ENCODE measurements around the gene TCIRG1. TPM values are rescaled to one million over a fixed set of nuclear protein-coding genes. Genes with fewer than 3 reads are reported as not detected.
"Not testable (repeated sequence)": the region's sequence is repeated elsewhere in the genome, so short reads cannot be mapped to it uniquely, and the experiment has no call there.

The TCIRG1 gene
- total RNA-seq, 4 donors from 2014 or later = 13.4 to 24.5 (median 14.1) TPM

DNA sequence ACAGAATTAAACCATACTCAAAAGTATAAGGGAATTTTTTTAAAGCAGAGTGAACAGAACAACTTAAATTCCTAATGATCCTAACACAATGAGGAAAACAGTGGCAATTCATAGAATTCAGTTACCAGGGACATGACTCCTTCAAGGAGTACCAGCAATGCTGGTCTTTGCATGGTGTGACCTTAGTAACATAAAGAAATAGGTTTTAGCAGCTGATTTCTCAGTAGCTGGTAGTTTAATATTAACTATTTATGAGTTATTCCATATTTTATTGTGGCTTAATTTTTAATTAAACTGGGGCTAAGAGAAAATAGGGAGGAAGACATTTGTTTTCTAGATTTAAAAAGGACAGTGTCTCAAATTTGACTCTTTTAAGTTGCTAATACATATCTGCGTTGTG is 51.5 kb downstream of the TCIRG1 start:
- Histone ChIP-seq H3K9me3 (no peaks in the 10 kb centered on the region), H3K27ac (peak overlapping the region in 2 of 4 donors; percentile 24 to 68), H3K4me3 (no peak overlapping the region), H3K36me3 (no peaks in the 10 kb centered on the region), H3K27me3 (no peaks in the 10 kb centered on the region), H3K4me1 (peaks cover 9 to 32% of the 10 kb centered on the region in 2 donors)
- in situ Hi-C loops (cut with MboI; ENCODE audit: low sequenced_read_pairs in 4 of 4) = no loop called here
- no peak for TF ChIP-seq POLR2A (IDR thresholded peaks at IDR 0.05)
- TF ChIP-seq, protein P1, sequence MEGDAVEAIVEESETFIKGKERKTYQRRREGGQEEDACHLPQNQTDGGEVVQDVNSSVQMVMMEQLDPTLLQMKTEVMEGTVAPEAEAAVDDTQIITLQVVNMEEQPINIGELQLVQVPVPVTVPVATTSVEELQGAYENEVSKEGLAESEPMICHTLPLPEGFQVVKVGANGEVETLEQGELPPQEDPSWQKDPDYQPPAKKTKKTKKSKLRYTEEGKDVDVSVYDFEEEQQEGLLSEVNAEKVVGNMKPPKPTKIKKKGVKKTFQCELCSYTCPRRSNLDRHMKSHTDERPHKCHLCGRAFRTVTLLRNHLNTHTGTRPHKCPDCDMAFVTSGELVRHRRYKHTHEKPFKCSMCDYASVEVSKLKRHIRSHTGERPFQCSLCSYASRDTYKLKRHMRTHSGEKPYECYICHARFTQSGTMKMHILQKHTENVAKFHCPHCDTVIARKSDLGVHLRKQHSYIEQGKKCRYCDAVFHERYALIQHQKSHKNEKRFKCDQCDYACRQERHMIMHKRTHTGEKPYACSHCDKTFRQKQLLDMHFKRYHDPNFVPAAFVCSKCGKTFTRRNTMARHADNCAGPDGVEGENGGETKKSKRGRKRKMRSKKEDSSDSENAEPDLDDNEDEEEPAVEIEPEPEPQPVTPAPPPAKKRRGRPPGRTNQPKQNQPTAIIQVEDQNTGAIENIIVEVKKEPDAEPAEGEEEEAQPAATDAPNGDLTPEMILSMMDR (IDR thresholded peaks at IDR 0.05 in 4 of 5, conservative IDR thresholded peaks at IDR 0.05 in 1 of 5) = no peak
- no peak for DNase-seq
- intact Hi-C loops (cut with DNase I; ENCODE audit: low total_unique reads) = no loop called here
- no peak for ATAC-seq

DNA sequence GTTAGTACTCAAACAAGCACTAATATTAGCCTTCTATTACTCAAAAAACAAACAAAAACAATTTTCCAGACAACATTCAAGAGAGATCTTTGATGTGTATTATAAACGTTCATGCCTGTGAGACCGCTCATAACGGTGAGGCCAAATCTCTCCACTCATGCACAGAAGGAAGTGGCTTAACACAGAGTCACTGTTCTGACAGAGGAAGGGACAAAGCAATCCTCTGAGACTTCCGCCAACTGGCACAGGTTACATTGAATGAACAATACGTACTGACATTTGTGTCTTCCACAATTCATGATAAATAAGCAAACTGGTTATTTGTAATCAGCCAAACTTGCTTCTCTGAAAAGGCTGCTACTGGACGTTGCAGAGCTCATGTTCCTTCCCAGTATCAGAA is 51.9 kb downstream of the TCIRG1 start:
- peaks cover 9 to 32% of the 10 kb centered on the region in 2 donors for H3K4me1 ChIP-seq
- DNase-seq (peak in 1 of 2 donors; percentile 10), ATAC-seq (peak; percentile 80 to 86)
- intact Hi-C loops (cut with DNase I; ENCODE audit: low total_unique reads) (no loop called here), in situ Hi-C loops (cut with MboI; ENCODE audit: low sequenced_read_pairs in 4 of 4) (no loop called here)
- no peaks in the 10 kb centered on the region for H3K36me3 ChIP-seq
- TF ChIP-seq, protein P1 (IDR thresholded peaks at IDR 0.05 in 4 of 5, conservative IDR thresholded peaks at IDR 0.05 in 1 of 5) = no peak
- no peak for TF ChIP-seq POLR2A (IDR thresholded peaks at IDR 0.05)
- H3K27me3 ChIP-seq = no peaks in the 10 kb centered on the region
- H3K27ac ChIP-seq = peak overlapping the region in 2 of 4 donors; percentile 24 to 68
- H3K9me3 ChIP-seq = no peaks in the 10 kb centered on the region
- H3K4me3 ChIP-seq = no peak overlapping the region

DNA sequence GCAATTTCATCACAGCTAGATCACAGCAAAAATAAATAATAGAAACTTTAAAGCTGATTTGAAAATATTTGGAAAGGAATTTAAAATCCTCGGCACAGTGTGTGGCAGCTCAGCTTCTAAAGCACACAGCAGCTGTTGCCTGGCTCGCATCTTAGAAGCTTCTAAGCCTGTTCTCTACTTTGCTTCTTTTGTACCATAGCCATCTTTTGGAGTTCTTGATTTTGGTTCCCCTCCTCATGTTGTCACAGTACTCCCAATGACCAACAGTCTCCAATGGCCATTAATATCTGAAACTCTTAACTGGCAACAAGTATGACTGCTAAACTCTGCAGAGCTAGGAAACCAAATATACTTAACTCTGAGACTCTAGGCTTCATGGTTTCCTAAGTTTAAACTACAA is 53.6 kb downstream of the TCIRG1 start:
- Histone ChIP-seq H3K4me1 (peaks cover 9 to 32% of the 10 kb centered on the region in 2 donors), H3K27ac (no peak overlapping the region), H3K4me3 (no peak overlapping the region), H3K27me3 (no peaks in the 10 kb centered on the region), H3K36me3 (no peaks in the 10 kb centered on the region), H3K9me3 (no peaks in the 10 kb centered on the region)
- no peak for DNase-seq
- intact Hi-C loops (cut with DNase I; ENCODE audit: low total_unique reads) = no loop called here
- no peak for ATAC-seq
- TF ChIP-seq, protein P1 (IDR thresholded peaks at IDR 0.05 in 4 of 5, conservative IDR thresholded peaks at IDR 0.05 in 1 of 5) = no peak
- no peak for TF ChIP-seq POLR2A (IDR thresholded peaks at IDR 0.05)
- in situ Hi-C loops (cut with MboI; ENCODE audit: low sequenced_read_pairs in 4 of 4) = no loop called here

DNA sequence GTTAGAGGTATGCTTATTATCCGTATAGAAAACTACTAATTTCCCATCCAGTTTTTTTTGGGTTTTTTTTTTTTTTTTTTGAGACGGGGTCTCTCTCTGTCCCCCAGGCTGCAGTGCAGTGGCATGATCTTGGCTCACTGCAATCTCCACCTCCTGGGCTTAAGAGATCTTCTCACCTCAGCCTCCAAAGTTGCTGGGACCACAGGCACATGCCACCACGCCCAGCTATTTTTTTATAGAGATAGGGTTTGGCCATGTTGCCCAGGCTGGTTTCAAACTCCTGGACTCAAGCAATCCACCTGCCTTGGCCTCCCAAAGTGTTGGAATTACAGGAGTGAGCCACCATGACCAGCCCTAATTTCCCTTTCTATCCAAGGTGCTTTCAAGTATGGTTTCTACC is 54.1 kb downstream of the TCIRG1 start:
- H3K9me3 ChIP-seq; intact Hi-C loops (cut with DNase I; ENCODE audit: low total_unique reads); H3K27me3 ChIP-seq; ATAC-seq; in situ Hi-C loops (cut with MboI; ENCODE audit: low sequenced_read_pairs in 4 of 4); H3K27ac ChIP-seq; H3K4me3 ChIP-seq; DNase-seq; H3K36me3 ChIP-seq: not testable (repeated sequence)
- H3K4me1 ChIP-seq = peaks cover 9 to 36% of the 10 kb centered on the region in 2 donors

DNA sequence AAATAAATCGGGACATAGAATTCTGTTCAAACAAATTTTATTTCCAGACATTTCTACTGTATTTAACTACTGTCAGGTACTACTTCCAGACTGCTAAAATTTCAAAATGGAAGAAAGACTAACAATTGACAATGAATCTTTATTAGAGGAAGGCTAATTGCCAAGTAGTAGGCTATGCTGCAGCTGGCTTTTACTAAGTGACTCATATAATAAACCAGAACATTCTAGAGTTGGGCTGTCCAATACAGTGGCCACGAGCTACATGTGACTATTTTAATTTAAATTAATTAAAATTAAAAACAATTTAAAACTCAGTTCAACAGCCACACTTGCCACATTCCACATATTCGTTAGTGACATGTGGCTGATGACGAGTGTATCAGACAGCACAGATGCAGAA is 54.7 kb downstream of the TCIRG1 start:
- no peaks in the 10 kb centered on the region for H3K9me3 ChIP-seq
- H3K27me3 ChIP-seq = no peaks in the 10 kb centered on the region
- intact Hi-C loops (cut with DNase I; ENCODE audit: low total_unique reads) = no loop called here
- TF ChIP-seq, protein P1 (IDR thresholded peaks at IDR 0.05 in 4 of 5, conservative IDR thresholded peaks at IDR 0.05 in 1 of 5) = no peak
- no peak for TF ChIP-seq POLR2A (IDR thresholded peaks at IDR 0.05)
- H3K4me3 ChIP-seq = no peak overlapping the region
- no peak overlapping the region for H3K27ac ChIP-seq
- in situ Hi-C loops (cut with MboI; ENCODE audit: low sequenced_read_pairs in 4 of 4) = no loop called here
- no peaks in the 10 kb centered on the region for H3K36me3 ChIP-seq
- ATAC-seq = no peak
- no peak for DNase-seq
- H3K4me1 ChIP-seq = peaks cover 10 to 38% of the 10 kb centered on the region in 2 donors
